Loucy (cell line): ENCODE results near the gene STPG2.

Experiments
- H2AFZ ChIP-seq: fragments of 200-600 bp; sonication (generic); 2 replicates; pipeline ENCODE4 v1.6.0; 2016; ENCODE audit warnings: antibody characterized with exemption, mild to moderate bottlenecking, low read length, moderate library complexity
- H3F3A ChIP-seq: fragments of 200-600 bp; 2 replicates; pipeline ENCODE4 v1.6.0; 2016; ENCODE audit warnings: antibody characterized with exemption, low read depth, mild to moderate bottlenecking
- H3K27me3 ChIP-seq: fragments of 200-600 bp; sonication (generic); 2 replicates; pipeline ENCODE4 v1.6.1; 2014; ENCODE audit warnings: low read length, mild to moderate bottlenecking; ENCODE audit not compliant: insufficient read depth, poor library complexity, severe bottlenecking
- H3K36me3 ChIP-seq: fragments of 200-600 bp; sonication (generic); 2 replicates; pipeline ENCODE4 v1.6.1; 2016; ENCODE audit warnings: low read length; ENCODE audit not compliant: insufficient read depth
- H3K4me1 ChIP-seq: fragments of 200-600 bp; sonication (generic); 2 replicates; pipeline ENCODE4 v1.5.1; 2014; ENCODE audit warnings: low read length, mild to moderate bottlenecking; ENCODE audit not compliant: insufficient read depth, poor library complexity, severe bottlenecking
- H3K4me2 ChIP-seq: fragments of 200-600 bp; sonication (generic); 2 replicates; pipeline ENCODE4 v1.6.0; 2014; ENCODE audit warnings: antibody characterized with exemption, low read length, low read depth, mild to moderate bottlenecking; ENCODE audit not compliant: poor library complexity, severe bottlenecking
- H3K4me3 ChIP-seq: fragments of 200-600 bp; sonication (generic); 2 replicates; pipeline ENCODE4 v1.5.1; 2014; ENCODE audit warnings: low read length, mild to moderate bottlenecking, mixed read lengths; ENCODE audit not compliant: poor library complexity, severe bottlenecking
- H3K79me2 ChIP-seq: fragments of 200-600 bp; sonication (generic); 2 replicates; pipeline ENCODE4 v1.6.1; 2014; ENCODE audit warnings: low read length; ENCODE audit not compliant: insufficient read depth
- H3K9ac ChIP-seq: fragments of 200-600 bp; sonication (generic); 2 replicates; pipeline ENCODE4 v1.6.0; 2014; ENCODE audit warnings: mild to moderate bottlenecking, low read depth, low read length, moderate library complexity; ENCODE audit not compliant: poor library complexity, severe bottlenecking
- H3K9me2 ChIP-seq: fragments of 200-600 bp; sonication (generic); replicated peaks from 2 replicates; pipeline ENCODE4 v1.6.1; 2016; ENCODE audit warnings: low read depth, low read length, mixed read lengths
- H3K9me3 ChIP-seq: fragments of 200-600 bp; sonication (generic); 2 replicates; pipeline ENCODE4 v1.6.1; 2014; ENCODE audit warnings: mild to moderate bottlenecking, antibody characterized with exemption, low read length, low read depth; ENCODE audit not compliant: insufficient read depth
- H4K20me1 ChIP-seq: fragments of 200-600 bp; sonication (generic); 2 replicates; pipeline ENCODE4 v1.6.0; 2014; ENCODE audit warnings: antibody characterized with exemption, low read length, mild to moderate bottlenecking; ENCODE audit not compliant: insufficient read depth, poor library complexity, severe bottlenecking
- EZH2phosphoT487 ChIP-seq: fragments of 200-600 bp; IDR thresholded peaks from 2 replicates; pipeline ENCODE4 v1.6.1; 2018; ENCODE audit warnings: antibody characterized with exemption, mild to moderate bottlenecking, moderate library complexity, borderline replicate concordance
- TF ChIP-seq, protein P1 (sequence below): fragments of 200-600 bp; sonication (generic); conservative IDR thresholded peaks from 2 replicates; pipeline ENCODE4 v1.5.1; 2014; ENCODE audit warnings: mild to moderate bottlenecking, antibody characterized with exemption, low read length

Gene STPG2

GRCh38 chr4:98110929-98111328 is 32.3 kb downstream of the STPG2 start:
- H3K36me3 ChIP-seq: no peaks in the 10 kb centered on the region

DNA sequence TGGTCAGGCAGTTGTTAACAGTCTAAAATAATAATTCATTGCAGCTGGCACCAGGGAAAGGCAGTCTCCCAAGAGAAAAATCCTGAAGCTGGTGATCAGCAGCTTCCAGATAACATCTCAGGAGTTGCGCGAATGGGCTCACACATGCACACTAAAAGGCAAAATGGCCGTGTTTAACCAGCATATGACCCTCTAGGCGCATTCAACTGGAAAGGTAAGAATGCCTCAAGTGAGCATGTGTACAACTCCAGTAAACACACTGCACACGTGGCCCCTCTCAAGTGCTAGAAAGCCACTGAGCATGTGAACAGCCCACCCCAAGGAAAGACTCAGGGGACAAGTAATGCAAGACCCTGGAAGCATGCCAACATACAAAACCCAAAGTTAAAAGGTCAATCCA is 33.1 kb downstream of the STPG2 start:
- TF ChIP-seq, protein P1, sequence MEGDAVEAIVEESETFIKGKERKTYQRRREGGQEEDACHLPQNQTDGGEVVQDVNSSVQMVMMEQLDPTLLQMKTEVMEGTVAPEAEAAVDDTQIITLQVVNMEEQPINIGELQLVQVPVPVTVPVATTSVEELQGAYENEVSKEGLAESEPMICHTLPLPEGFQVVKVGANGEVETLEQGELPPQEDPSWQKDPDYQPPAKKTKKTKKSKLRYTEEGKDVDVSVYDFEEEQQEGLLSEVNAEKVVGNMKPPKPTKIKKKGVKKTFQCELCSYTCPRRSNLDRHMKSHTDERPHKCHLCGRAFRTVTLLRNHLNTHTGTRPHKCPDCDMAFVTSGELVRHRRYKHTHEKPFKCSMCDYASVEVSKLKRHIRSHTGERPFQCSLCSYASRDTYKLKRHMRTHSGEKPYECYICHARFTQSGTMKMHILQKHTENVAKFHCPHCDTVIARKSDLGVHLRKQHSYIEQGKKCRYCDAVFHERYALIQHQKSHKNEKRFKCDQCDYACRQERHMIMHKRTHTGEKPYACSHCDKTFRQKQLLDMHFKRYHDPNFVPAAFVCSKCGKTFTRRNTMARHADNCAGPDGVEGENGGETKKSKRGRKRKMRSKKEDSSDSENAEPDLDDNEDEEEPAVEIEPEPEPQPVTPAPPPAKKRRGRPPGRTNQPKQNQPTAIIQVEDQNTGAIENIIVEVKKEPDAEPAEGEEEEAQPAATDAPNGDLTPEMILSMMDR: no peak
- no peak for TF ChIP-seq EZH2phosphoT487
- no peak overlapping the region for H2AFZ ChIP-seq

More at GRCh38 chr4:98110929-98111328, 32.3 kb downstream of the STPG2 start:
- Histone ChIP-seq H3K9ac (no peak overlapping the region), H3K9me2 (no peaks in the 10 kb centered on the region), H3K4me3 (no peak overlapping the region), H3K4me2 (no peak overlapping the region), H3F3A (no peaks in the 10 kb centered on the region), H3K4me1 (no peaks in the 10 kb centered on the region), H2AFZ (no peak overlapping the region), H3K79me2 (no peaks in the 10 kb centered on the region), H3K9me3 (no peaks in the 10 kb centered on the region), H4K20me1 (no peaks in the 10 kb centered on the region), H3K27me3 (no peaks in the 10 kb centered on the region)
- TF ChIP-seq EZH2phosphoT487: no peak
- TF ChIP-seq, protein P1: no peak

DNA sequence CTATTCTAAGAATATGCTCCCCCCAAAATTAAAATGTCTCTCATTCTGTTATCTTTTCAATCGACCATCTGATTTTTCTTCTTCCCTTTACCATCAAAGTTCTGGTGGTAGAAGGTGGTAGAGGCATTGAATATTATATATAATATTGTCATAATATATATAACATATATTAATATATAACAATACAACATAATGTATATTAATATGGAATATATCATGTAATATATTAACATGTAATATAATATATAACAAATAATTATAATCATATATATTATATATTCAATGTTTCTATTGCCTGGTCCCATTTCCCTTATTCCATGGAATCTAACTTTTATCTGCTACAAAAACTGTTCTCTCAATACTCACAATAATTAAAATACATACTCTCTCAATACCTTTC is 40.6 kb downstream of the STPG2 start:
- Histone ChIP-seq H3K4me3 (no peak overlapping the region), H3K27me3 (no peaks in the 10 kb centered on the region), H3K9me3 (no peaks in the 10 kb centered on the region), H3K36me3 (no peaks in the 10 kb centered on the region), H3K4me2 (no peak overlapping the region), H2AFZ (no peak overlapping the region), H3K79me2 (no peaks in the 10 kb centered on the region), H3K9me2 (no peaks in the 10 kb centered on the region), H3K9ac (no peak overlapping the region), H4K20me1 (no peaks in the 10 kb centered on the region), H3K4me1 (no peaks in the 10 kb centered on the region), H3F3A (no peaks in the 10 kb centered on the region)
- TF ChIP-seq, protein P1: no peak
- no peak for TF ChIP-seq EZH2phosphoT487

More for the DNA sequence above, 33.1 kb downstream of the STPG2 start:
- no peaks in the 10 kb centered on the region for H3K27me3 ChIP-seq
- H4K20me1 ChIP-seq: no peaks in the 10 kb centered on the region
- H3K79me2 ChIP-seq: no peaks in the 10 kb centered on the region
- no peaks in the 10 kb centered on the region for H3F3A ChIP-seq
- no peaks in the 10 kb centered on the region for H3K36me3 ChIP-seq
- no peaks in the 10 kb centered on the region for H3K9me3 ChIP-seq
- no peak overlapping the region for H3K9ac ChIP-seq
- no peaks in the 10 kb centered on the region for H3K4me1 ChIP-seq
- no peaks in the 10 kb centered on the region for H3K9me2 ChIP-seq
- H3K4me3 ChIP-seq: no peak overlapping the region
- H3K4me2 ChIP-seq: no peak overlapping the region
